HG03571 (cell line): ENCODE data around the gene DYNC1I1.

Experiments used
- ATAC-seq: cut with Tn5 transposase; IDR thresholded peaks from one replicate; pipeline ENCODE4 v1.9.1; 2021; ENCODE audit not compliant: unreplicated experiment

The DYNC1I1 gene

DNA sequence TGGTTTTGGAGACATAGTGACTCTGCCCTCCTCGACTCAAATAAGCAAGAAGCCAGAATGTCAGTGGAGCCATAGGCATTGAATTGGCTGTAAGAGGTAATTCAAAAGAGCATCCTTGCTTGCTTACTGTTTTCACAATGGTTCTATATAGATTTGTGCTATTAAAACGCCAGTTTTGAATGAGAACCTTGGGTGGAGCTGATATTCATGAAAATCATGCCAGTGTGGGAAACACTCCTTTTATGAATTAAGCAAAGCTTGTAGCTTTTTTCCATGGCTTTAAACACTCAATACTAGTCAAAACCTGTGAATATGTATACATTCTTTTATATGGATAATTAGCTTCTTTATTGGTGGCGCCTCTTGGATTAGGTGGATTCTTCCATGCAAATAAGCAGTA lies 297.0 kb downstream of the DYNC1I1 start:
- ATAC-seq = no peak

DNA sequence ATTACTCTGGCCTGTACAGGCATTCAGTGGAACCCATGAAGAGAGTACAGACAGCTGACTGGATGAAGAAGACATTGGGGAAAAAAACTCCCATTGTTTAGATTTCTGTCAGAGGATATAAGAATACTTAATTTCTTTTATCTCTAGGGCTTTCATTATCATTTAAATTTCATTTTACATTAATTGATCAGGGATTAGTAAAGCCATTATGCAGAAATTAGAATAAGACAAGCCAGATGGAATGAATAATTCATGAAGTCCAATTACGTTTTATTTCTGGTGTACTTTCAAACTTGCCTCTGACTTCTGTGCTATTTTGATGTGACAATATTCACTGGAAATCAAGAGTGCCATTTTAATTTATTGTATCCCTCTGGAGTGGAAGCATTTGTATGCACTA lies 302.5 kb downstream of the DYNC1I1 start:
- ATAC-seq = no peak

- peak; percentile 74 for ATAC-seq
These were observed 303.4 kb downstream of the DYNC1I1 start for GRCh38 chr7:96075510-96076349.

GRCh38 chr7:96076350-96076707 lies 304.0 kb downstream of the DYNC1I1 start:
- ATAC-seq = no peak

- no peak for ATAC-seq
These were observed 307.7 kb downstream of the DYNC1I1 start for GRCh38 chr7:96080027-96080426.

- ATAC-seq = no peak
These were observed 312.7 kb downstream of the DYNC1I1 start for GRCh38 chr7:96084881-96085553.

GRCh38 chr7:96085953-96086352 lies 313.6 kb downstream of the DYNC1I1 start:
- ATAC-seq = no peak

GRCh38 chr7:96088579-96088978 lies 316.2 kb downstream of the DYNC1I1 start:
- ATAC-seq = no peak

GRCh38 chr7:96089511-96089910 lies 317.2 kb downstream of the DYNC1I1 start:
- no peak for ATAC-seq

DNA sequence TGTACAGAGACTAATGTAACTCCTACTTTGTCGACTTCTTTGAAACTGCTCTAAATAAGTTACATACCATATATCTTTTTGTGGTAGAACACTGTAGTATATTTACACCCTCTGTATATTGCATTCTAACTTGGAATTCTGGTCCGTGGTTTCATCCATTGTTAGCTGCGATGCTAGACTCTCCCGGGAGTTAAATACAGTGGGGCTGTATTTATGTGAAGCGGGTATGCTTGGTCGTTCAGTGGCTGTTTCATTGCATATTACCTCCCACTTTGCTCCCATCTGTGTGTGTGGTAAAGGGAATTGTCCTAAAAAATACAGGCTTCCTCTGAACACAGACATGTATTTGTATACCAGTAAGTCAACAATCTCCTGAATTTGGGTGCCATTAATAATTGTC lies 318.4 kb downstream of the DYNC1I1 start:
- no peak for ATAC-seq

- ATAC-seq = no peak
These were observed 321.1 kb downstream of the DYNC1I1 start for GRCh38 chr7:96093435-96093834.

GRCh38 chr7:96097835-96098234 lies 325.5 kb downstream of the DYNC1I1 start:
- ATAC-seq = no peak

- ATAC-seq = no peak
These were observed 328.4 kb downstream of the DYNC1I1 start for GRCh38 chr7:96100737-96101136.

- ATAC-seq = no peak
These were observed 329.9 kb downstream of the DYNC1I1 start for GRCh38 chr7:96102096-96102811.

GRCh38 chr7:96104984-96105383 lies 332.6 kb downstream of the DYNC1I1 start:
- ATAC-seq = no peak

GRCh38 chr7:96111405-96111804 lies 339.1 kb downstream of the DYNC1I1 start:
- no peak for ATAC-seq

DNA sequence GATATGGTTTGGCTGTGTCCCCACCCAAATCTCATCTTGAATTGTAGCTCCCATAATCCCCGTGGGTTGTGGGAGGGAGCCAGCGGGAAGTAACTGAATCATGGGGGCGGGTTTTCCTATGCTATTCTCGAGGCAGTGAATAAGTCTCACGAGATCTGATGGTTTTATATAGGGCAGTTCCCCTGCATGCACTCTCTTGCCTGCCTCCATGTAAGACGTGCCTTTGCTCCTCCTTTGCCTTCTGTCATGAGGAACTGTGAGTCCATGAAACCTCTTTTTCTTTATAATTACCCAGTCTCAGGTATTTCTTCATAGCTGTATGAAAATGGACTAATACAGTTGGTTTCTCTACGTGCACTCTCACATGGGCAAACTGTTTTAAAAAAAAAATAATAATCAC lies 341.8 kb downstream of the DYNC1I1 start:
- no peak for ATAC-seq

GRCh38 chr7:96116173-96116572 lies 343.8 kb downstream of the DYNC1I1 start:
- ATAC-seq = no peak

DNA sequence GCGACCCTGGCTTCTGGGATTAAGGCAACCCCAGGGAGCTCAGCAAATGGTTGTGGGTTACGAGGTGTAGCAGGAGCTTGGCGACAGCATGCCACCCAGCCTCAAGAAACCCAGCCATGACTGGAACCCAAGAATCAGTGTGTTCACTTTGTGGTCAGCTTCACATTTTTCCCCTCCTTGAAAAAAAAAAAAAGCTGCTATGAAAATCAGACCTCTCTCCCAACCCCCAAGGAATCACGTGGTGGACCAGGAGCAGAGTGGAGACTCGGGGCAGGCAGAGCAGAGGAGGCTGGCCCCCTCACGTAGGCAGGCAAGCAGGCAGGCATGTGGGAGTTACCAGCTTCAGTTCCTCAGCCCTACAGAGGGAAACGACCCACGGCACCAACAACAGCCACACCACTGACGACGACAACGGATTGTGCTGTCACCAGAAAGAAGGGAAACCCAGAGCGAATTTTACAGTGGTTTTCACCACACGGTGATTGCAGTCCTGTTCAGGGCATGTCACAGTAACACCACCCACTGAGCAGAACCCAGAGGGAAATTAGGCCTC lies 346.2 kb downstream of the DYNC1I1 start:
- ATAC-seq = no peak

GRCh38 chr7:96120445-96121225 lies 348.3 kb downstream of the DYNC1I1 start:
- no peak for ATAC-seq

DNA sequence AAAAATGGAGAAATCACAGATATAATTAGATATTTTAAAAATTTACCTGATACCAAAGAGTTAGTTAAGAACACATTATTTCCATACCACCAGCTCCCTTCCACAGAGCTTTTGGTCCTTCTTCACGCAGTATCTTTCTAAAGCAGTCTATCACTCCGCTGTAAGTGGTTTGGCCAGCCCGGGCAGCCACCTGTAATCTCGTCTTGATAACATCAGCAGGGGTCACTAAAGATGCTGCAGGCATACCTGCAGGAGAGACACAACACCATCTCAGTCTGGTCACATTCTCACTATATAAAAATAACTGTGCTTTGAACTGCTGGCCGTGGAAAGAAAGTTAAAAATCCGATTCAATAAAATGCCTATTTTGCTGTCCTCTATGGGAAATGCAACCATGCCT lies 349.4 kb downstream of the DYNC1I1 start:
- ATAC-seq = no peak
